SK-N-SH (cell line): ENCODE measurements around the gene SMIM20. TPM values are rescaled to one million over a fixed set of nuclear protein-coding genes. Genes with fewer than 3 reads are reported as not detected.

Experiments
- CTCF ChIA-PET: fragments of 300-600, 350-600 bp; formaldehyde crosslinking; extraction: SDS; loops from one replicate; lab custom pipeline; 2021; lab: Yijun Ruan, JAX
- POLR2A ChIA-PET: fragments of 350-600 bp; sonication (Branson Sonifier 250); formaldehyde crosslinking; extraction: SDS; loops from one replicate; lab custom pipeline; 2020; ENCODE audit warnings: antibody characterized with exemption, inconsistent platforms; lab: Yijun Ruan, JAX
- DNase-seq: peaks from one replicate; pipeline ENCODE4 v3.0.0; 2012
- H2AFZ ChIP-seq: fragments of 200-600 bp; sonication (generic); 2 replicates; pipeline ENCODE4 v1.8.1; 2016; ENCODE audit warnings: antibody characterized with exemption, mild to moderate bottlenecking, low read depth
- H3F3A ChIP-seq: fragments of 200-600 bp; sonication (generic); replicated peaks from 2 replicates; pipeline ENCODE3; 2016; ENCODE audit warnings: antibody characterized with exemption, mild to moderate bottlenecking; ENCODE audit not compliant: insufficient read depth
- H3K27ac ChIP-seq, 2 experiments: fragments of 200-500 bp in 1 of 2; fragments of 200-600 bp in 1 of 2; sonication (Bioruptor generic) in 1 of 2; sonication (generic), shearing (Covaris generic) in 1 of 2; 2 replicates each; pipeline versions ENCODE4 v1.5.1 to v1.6.1; 2014 to 2016; ENCODE audit warnings: low read depth in 2 of 2, inconsistent platforms in 1 of 2, low read length in 1 of 2, mild to moderate bottlenecking in 1 of 2, mixed read lengths in 1 of 2
- H3K27me3 ChIP-seq: fragments of 200-600 bp; sonication (generic), shearing (Covaris generic); 2 replicates; pipeline ENCODE4 v1.6.1; 2016; ENCODE audit warnings: mixed run types; ENCODE audit not compliant: insufficient read depth
- H3K36me3 ChIP-seq, 2 experiments: fragments of 200-500 bp in 1 of 2; fragments of 200-600 bp in 1 of 2; sonication (Bioruptor generic) in 1 of 2; sonication (generic) in 1 of 2; replicated peaks in 1 of 2; 2 replicates each; pipeline versions ENCODE3 to v1.5.1; 2014 to 2016; ENCODE audit warnings: low read length in 1 of 2, mild to moderate bottlenecking in 1 of 2; ENCODE audit not compliant: insufficient read depth in 2 of 2, control insufficient read depth in 1 of 2
- H3K4me1 ChIP-seq, 2 experiments: fragments of 200-500 bp in 1 of 2; fragments of 200-600 bp in 1 of 2; sonication (Bioruptor generic) in 1 of 2; sonication (generic), shearing (Covaris generic) in 1 of 2; 2 replicates each; pipeline versions ENCODE4 v1.5.1 to v1.6.1; 2014 to 2016; ENCODE audit warnings: low read depth in 1 of 2, low read length in 1 of 2, mixed run types in 1 of 2; ENCODE audit not compliant: insufficient read depth in 2 of 2, control insufficient read depth in 1 of 2
- H3K4me2 ChIP-seq: fragments of 200-600 bp; sonication (generic), shearing (Covaris generic); 2 replicates; pipeline ENCODE4 v1.6.1; 2017; ENCODE audit warnings: mixed run types
- H3K4me3 ChIP-seq, 2 experiments: fragments of 200-500 bp in 1 of 2; fragments of 200-600 bp in 1 of 2; sonication (Bioruptor generic) in 1 of 2; sonication (generic), shearing (Covaris generic) in 1 of 2; 2 replicates each; pipeline versions ENCODE4 v1.5.1 to v1.8.1; 2014 to 2016; ENCODE audit warnings: low read depth in 2 of 2, inconsistent platforms in 1 of 2, low read length in 1 of 2, mild to moderate bottlenecking in 1 of 2, mixed read lengths in 1 of 2, moderate library complexity in 1 of 2
- H3K79me2 ChIP-seq: fragments of 200-600 bp; sonication (generic); 2 replicates; pipeline ENCODE4 v1.8.1; 2017; ENCODE audit warnings: mild to moderate bottlenecking; ENCODE audit not compliant: insufficient read depth
- H3K9ac ChIP-seq: fragments of 200-600 bp; sonication (generic); 2 replicates; pipeline ENCODE4 v1.6.1; 2017; ENCODE audit warnings: mixed run types
- H3K9me2 ChIP-seq: fragments of 200-600 bp; sonication (generic); 2 replicates; pipeline ENCODE4 v1.6.1; 2017; ENCODE audit warnings: mixed run types
- H3K9me3 ChIP-seq: fragments of 200-600 bp; sonication (generic); 2 replicates; pipeline ENCODE4 v1.6.1; 2017; ENCODE audit warnings: mixed run types, mild to moderate bottlenecking, moderate library complexity
- H4K20me1 ChIP-seq: fragments of 200-600 bp; sonication (generic); 2 replicates; pipeline ENCODE4 v1.6.1; 2017; ENCODE audit warnings: mild to moderate bottlenecking, mixed run types; ENCODE audit not compliant: insufficient read depth
- CHD2 ChIP-seq: fragments of 150-350 bp; IDR thresholded peaks from 2 replicates; pipeline ENCODE4 v1.6.1; 2018; ENCODE audit warnings: low read length; ENCODE audit not compliant: partially characterized antibody
- FOSL2 ChIP-seq: IDR thresholded peaks from 2 replicates; pipeline ENCODE4 v1.4.0; 2012; ENCODE audit warnings: low read depth, mild to moderate bottlenecking, moderate library complexity, borderline replicate concordance
- FOXJ3 ChIP-seq: sonication (generic); formaldehyde crosslinking; IDR thresholded peaks from 2 replicates; pipeline ENCODE4 v1.5.1; 2020; ENCODE audit warnings: mild to moderate bottlenecking, missing genetic modification reagents
- FOXM1 ChIP-seq: IDR thresholded peaks from 2 replicates; pipeline ENCODE4 v1.4.0; 2012; ENCODE audit warnings: low read depth, mild to moderate bottlenecking
- GABPA ChIP-seq: IDR thresholded peaks from 2 replicates; pipeline ENCODE4 v1.4.0; 2012; ENCODE audit warnings: low read depth, mild to moderate bottlenecking
- GATA2 ChIP-seq: sonication (generic); formaldehyde crosslinking; IDR thresholded peaks from 2 replicates; pipeline ENCODE4 v1.5.0; 2020; ENCODE audit warnings: mild to moderate bottlenecking, missing genetic modification reagents
- MEF2A ChIP-seq: IDR thresholded peaks from 2 replicates; pipeline ENCODE4 v1.4.0; 2012; ENCODE audit warnings: low read depth, borderline replicate concordance
- MXI1 ChIP-seq: IDR thresholded peaks from 2 replicates; pipeline ENCODE4 v1.6.1; 2012; ENCODE audit warnings: mild to moderate bottlenecking, low read depth, low read length, improper control_type of control experiment
- NFIC ChIP-seq: IDR thresholded peaks from 2 replicates; pipeline ENCODE4 v1.4.0; 2012; ENCODE audit warnings: borderline replicate concordance
- NRF1 ChIP-seq: IDR thresholded peaks from 2 replicates; pipeline ENCODE4 v1.6.1; 2012; ENCODE audit warnings: low read depth, mild to moderate bottlenecking, low read length
- RCOR1 ChIP-seq: fragments of 150-350 bp; IDR thresholded peaks from 2 replicates; pipeline ENCODE4 v1.6.1; 2017; ENCODE audit warnings: antibody characterized with exemption, low read length
- REST ChIP-seq: IDR thresholded peaks from 2 replicates; pipeline ENCODE4 v1.6.1; 2012; ENCODE audit warnings: mild to moderate bottlenecking, low read depth, low read length, moderate library complexity
- RXRA ChIP-seq: IDR thresholded peaks from 2 replicates; pipeline ENCODE4 v1.4.0; 2012; ENCODE audit warnings: low read depth, mild to moderate bottlenecking, borderline replicate concordance
- SIN3A ChIP-seq: IDR thresholded peaks from 2 replicates; pipeline ENCODE4 v1.6.1; 2012; ENCODE audit warnings: low read depth, mild to moderate bottlenecking, low read length, moderate library complexity, borderline replicate concordance
- SMC3 ChIP-seq: IDR thresholded peaks from 2 replicates; pipeline ENCODE4 v1.6.1; 2012; ENCODE audit warnings: low read depth, low read length, improper control_type of control experiment
- TCF12 ChIP-seq: IDR thresholded peaks from 2 replicates; pipeline ENCODE4 v1.4.0; 2012
- WGBS: methylation state at CpG from one replicate; pipeline ENCODE4 v1.1.6; 2017; ENCODE audit warnings: low lambda C conversion rate; 5-methylcytosine and 5-hydroxymethylcytosine counted together
- polyA plus RNA-seq, 3 experiments: library from polyadenylated mRNA; depleted of rRNA; stranded (reverse); fragments of >200 nt; gene quantifications; 2 replicates each; pipeline ENCODE4 v1.2.3, GENCODE V29; 2012
- TF ChIP-seq, protein P1 (sequence below): fragments of 150-350 bp; IDR thresholded peaks from 2 replicates; pipeline ENCODE4 v1.6.1; 2017; ENCODE audit warnings: antibody characterized with exemption, low read length, low read depth, borderline replicate concordance
- TF ChIP-seq, protein P2 (sequence below): IDR thresholded peaks from 2 replicates; pipeline ENCODE4; 2012
- TF ChIP-seq, protein P3 (sequence below): fragments of 200-600 bp; sonication (generic); IDR thresholded peaks from 2 replicates; pipeline ENCODE4 v1.6.1; 2017; ENCODE audit warnings: antibody characterized with exemption, mild to moderate bottlenecking, moderate library complexity

SMIM20 gene
- polyA plus RNA-seq, 1 of the 3 experiments (the other 2 are of a cell fraction): 39.4 TPM

- Histone ChIP-seq H4K20me1 (no peaks in the 10 kb centered on the region), H3K79me2 (no peaks in the 10 kb centered on the region), H3K9me2 (no peaks in the 10 kb centered on the region), H2AFZ (no peak overlapping the region), H3F3A (no peaks in the 10 kb centered on the region), H3K4me2 (no peak overlapping the region), H3K4me1 (peaks cover 0 to 20% of the 10 kb centered on the region in 2 experiments; a peak in 2 of 4 replicates), H3K4me3 (no peak overlapping the region), H3K27ac (no peak overlapping the region), H3K9me3 (no peaks in the 10 kb centered on the region), H3K36me3 (no peaks in the 10 kb centered on the region), H3K9ac (no peak overlapping the region), H3K27me3 (no peaks in the 10 kb centered on the region; the same call in 1 of the 2 replicates)
- TF ChIP-seq, protein P1, sequence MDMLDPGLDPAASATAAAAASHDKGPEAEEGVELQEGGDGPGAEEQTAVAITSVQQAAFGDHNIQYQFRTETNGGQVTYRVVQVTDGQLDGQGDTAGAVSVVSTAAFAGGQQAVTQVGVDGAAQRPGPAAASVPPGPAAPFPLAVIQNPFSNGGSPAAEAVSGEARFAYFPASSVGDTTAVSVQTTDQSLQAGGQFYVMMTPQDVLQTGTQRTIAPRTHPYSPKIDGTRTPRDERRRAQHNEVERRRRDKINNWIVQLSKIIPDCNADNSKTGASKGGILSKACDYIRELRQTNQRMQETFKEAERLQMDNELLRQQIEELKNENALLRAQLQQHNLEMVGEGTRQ: no peak
- TF ChIP-seq MEF2A (no peak), NFIC (no peak), SMC3 (no peak), GABPA (no peak), RXRA (no peak), FOXM1 (no peak), SIN3A (no peak), GATA2 (CRISPR knock-in tag) (no peak), FOSL2 (no peak), NRF1 (no peak)
- TF ChIP-seq, protein P2, sequence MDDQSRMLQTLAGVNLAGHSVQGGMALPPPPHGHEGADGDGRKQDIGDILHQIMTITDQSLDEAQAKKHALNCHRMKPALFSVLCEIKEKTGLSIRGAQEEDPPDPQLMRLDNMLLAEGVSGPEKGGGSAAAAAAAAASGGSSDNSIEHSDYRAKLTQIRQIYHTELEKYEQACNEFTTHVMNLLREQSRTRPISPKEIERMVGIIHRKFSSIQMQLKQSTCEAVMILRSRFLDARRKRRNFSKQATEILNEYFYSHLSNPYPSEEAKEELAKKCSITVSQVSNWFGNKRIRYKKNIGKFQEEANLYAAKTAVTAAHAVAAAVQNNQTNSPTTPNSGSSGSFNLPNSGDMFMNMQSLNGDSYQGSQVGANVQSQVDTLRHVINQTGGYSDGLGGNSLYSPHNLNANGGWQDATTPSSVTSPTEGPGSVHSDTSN: no peak
- TF ChIP-seq, protein P3, sequence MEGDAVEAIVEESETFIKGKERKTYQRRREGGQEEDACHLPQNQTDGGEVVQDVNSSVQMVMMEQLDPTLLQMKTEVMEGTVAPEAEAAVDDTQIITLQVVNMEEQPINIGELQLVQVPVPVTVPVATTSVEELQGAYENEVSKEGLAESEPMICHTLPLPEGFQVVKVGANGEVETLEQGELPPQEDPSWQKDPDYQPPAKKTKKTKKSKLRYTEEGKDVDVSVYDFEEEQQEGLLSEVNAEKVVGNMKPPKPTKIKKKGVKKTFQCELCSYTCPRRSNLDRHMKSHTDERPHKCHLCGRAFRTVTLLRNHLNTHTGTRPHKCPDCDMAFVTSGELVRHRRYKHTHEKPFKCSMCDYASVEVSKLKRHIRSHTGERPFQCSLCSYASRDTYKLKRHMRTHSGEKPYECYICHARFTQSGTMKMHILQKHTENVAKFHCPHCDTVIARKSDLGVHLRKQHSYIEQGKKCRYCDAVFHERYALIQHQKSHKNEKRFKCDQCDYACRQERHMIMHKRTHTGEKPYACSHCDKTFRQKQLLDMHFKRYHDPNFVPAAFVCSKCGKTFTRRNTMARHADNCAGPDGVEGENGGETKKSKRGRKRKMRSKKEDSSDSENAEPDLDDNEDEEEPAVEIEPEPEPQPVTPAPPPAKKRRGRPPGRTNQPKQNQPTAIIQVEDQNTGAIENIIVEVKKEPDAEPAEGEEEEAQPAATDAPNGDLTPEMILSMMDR: no peak
- DNase-seq: no peak
- CTCF ChIA-PET: no interaction called here
- POLR2A ChIA-PET: no interaction called here
- WGBS: 75% methylated on average over 8 of the region's 8 CpGs
Observed at GRCh38 chr4:25958110-25958509, 44.1 kb downstream of the SMIM20 start.

DNA sequence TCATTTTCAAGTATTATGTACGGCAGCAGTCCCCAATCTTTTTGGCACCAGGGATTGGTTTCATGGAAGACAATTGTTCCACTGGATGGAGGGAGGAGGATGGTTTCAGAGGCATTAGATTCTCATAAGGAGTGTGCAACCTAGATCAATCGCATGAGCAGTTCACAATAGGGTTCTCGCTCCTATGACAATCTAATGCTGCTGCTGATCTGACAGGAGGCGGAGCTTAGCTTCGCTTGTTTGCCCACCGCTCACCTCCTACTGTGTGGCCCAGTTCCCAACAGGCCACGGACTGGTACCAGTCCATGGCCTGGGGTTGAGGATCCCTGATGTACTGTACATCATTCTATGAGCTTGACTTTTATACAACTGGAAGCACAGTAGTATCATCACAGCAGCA lies 48.4 kb downstream of the SMIM20 start:
- CTCF ChIA-PET: no interaction called here
- no peak for TF ChIP-seq RCOR1
- TF ChIP-seq, protein P2: no peak
- TF ChIP-seq FOXJ3 (CRISPR knock-in tag): no peak
- no peak for TF ChIP-seq RXRA
- no peak for TF ChIP-seq TCF12
- no peak for TF ChIP-seq SIN3A
- no peak for TF ChIP-seq REST
- TF ChIP-seq CHD2: no peak
- TF ChIP-seq FOXM1: no peak
- no peak for TF ChIP-seq MXI1
- TF ChIP-seq, protein P1: no peak

More for the DNA sequence above, 48.4 kb downstream of the SMIM20 start:
- H3K27ac ChIP-seq: no peak overlapping the region
- no peak overlapping the region for H3K4me3 ChIP-seq
- no peak overlapping the region for H2AFZ ChIP-seq
- H4K20me1 ChIP-seq: no peaks in the 10 kb centered on the region
- peaks cover 0 to 4% of the 10 kb centered on the region in 2 experiments; a peak in 1 of 4 replicates for H3K4me1 ChIP-seq
- H3K9me2 ChIP-seq: no peaks in the 10 kb centered on the region
- 75% methylated on average over 7 of the region's 7 CpGs for WGBS
- no peaks in the 10 kb centered on the region; the same call in 1 of the 2 replicates for H3K27me3 ChIP-seq
- H3K4me2 ChIP-seq: no peak overlapping the region
- no peaks in the 10 kb centered on the region for H3K36me3 ChIP-seq
- H3K9ac ChIP-seq: no peak overlapping the region
- H3F3A ChIP-seq: no peaks in the 10 kb centered on the region
- H3K9me3 ChIP-seq: no peaks in the 10 kb centered on the region
- DNase-seq: no peak
- POLR2A ChIA-PET: no interaction called here
- H3K79me2 ChIP-seq: no peaks in the 10 kb centered on the region
